HFF-Myc (cell line): ENCODE results near the gene SIGMAR1.

ENCODE experiments used
- DNase-seq: peaks from one replicate; pipeline ENCODE4 v3.0.0-alpha.2; 2011; ENCODE audit warnings: low read depth; ENCODE audit errors: extremely low read depth
- H3K4me3 ChIP-seq: replicated peaks from 2 replicates; pipeline ENCODE4 v1.5.1; 2011; ENCODE audit warnings: low read depth, mild to moderate bottlenecking, control low read depth, low read length
- CTCF ChIP-seq: IDR thresholded peaks from 2 replicates; pipeline ENCODE4 v1.5.1; 2012; ENCODE audit warnings: mild to moderate bottlenecking, low read depth, low read length, control low read depth; ENCODE audit errors: missing control alignments

SIGMAR1 gene

GRCh38 chr9:34633166-34633565 lies 4.4 kb downstream of the SIGMAR1 start:
- no peak for TF ChIP-seq CTCF
- DNase-seq, result no peak
- H3K4me3 ChIP-seq, result no peak overlapping the region

GRCh38 chr9:34630402-34631154 lies 7.0 kb downstream of the SIGMAR1 start:
- no peak for DNase-seq
- H3K4me3 ChIP-seq, result no peak overlapping the region
- no peak for TF ChIP-seq CTCF

GRCh38 chr9:34629491-34629808 lies 8.1 kb downstream of the SIGMAR1 start:
- DNase-seq, result no peak
- TF ChIP-seq CTCF, result no peak
- H3K4me3 ChIP-seq, result no peak overlapping the region

GRCh38 chr9:34628656-34629490 lies 8.7 kb downstream of the SIGMAR1 start, which contains the start of gene ARID3C:
ARID3C (minus strand) TSS chr9:34629066; CDS start chr9:34628014, 1,052 bp downstream.
- no peak for TF ChIP-seq CTCF
- no peak for DNase-seq
- 0 out of 2 replicates have a peak within 1 kb of the TSS, but pooled peaks have one; percentile 14 for H3K4me3 ChIP-seq

GRCh38 chr9:34627716-34628655 lies 9.6 kb downstream of the SIGMAR1 start:
- no peak for DNase-seq
- no peak overlapping the region for H3K4me3 ChIP-seq
- TF ChIP-seq CTCF, result no peak

- no peak for TF ChIP-seq CTCF
- H3K4me3 ChIP-seq, result no peak overlapping the region
- DNase-seq, result no peak
These were observed 12.5 kb downstream of the SIGMAR1 start for GRCh38 chr9:34625186-34625486.
